ENCODE data around the gene HTRA2. TPM values are rescaled to one million over a fixed set of nuclear protein-coding genes. Genes with fewer than 3 reads are reported as not detected.

HTRA2 gene
- total RNA-seq, 1 experiment from 2014 or later: 24.9 TPM

DNA sequence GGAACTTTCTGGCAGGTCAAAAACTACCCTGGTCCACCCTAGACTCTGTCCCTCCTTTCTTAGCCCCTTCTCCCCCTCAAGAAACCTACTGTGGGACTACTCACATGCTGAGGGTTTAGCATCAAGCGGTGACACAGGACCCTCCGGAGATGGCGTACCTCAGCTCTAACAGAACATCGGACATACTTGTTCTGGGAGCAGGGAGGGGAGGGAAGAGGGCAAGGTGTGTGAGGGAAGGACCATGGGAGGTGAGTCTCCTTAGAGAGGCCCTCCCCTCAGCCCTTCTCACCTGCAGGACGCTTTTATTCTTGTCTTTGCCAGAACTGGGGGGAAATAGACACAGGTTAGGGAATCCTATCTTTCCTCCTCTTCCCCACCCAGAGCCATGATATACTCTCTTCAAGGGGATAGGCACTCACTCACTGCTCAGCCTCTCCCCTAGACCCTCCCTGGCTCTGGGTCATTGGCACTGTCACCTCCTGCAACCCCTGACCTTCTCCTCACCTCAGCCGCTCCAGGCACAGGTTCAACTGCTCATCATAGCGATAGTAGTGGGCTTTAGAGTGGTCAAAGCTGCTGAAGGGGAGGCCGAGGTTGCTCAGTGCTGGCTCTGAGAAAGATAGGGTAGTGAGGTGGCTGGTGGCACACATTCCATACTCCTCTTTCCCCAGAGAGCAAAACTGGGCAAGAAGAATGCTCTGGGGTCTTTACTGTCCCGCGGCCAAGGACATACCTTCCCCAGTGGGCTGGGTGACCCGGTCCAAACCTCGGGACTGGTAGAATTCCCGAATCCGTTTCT is 24.1 kb upstream of the HTRA2 start:
- H3K27me3 ChIP-seq (ENCODE audit: insufficient read depth, low read length): peaks cover 56% of the 10 kb centered on the region
- peaks cover 79% of the 10 kb centered on the region for H3K27me3 Mint-ChIP-seq (ENCODE audit: low read depth)
- no peak overlapping the region for H3K14ac ChIP-seq (ENCODE audit: insufficient read depth, low read length)
- H4K8ac ChIP-seq (replicated peaks; ENCODE audit: insufficient read length, low read depth, low read length): no peak overlapping the region
- H2AK5ac ChIP-seq (ENCODE audit: insufficient read length, low read length): no peak overlapping the region
- no peak overlapping the region for H2BK12ac ChIP-seq (ENCODE audit: insufficient read length, low read depth, low read length)
- no peak for DNase-seq
- TF ChIP-seq, protein P1, sequence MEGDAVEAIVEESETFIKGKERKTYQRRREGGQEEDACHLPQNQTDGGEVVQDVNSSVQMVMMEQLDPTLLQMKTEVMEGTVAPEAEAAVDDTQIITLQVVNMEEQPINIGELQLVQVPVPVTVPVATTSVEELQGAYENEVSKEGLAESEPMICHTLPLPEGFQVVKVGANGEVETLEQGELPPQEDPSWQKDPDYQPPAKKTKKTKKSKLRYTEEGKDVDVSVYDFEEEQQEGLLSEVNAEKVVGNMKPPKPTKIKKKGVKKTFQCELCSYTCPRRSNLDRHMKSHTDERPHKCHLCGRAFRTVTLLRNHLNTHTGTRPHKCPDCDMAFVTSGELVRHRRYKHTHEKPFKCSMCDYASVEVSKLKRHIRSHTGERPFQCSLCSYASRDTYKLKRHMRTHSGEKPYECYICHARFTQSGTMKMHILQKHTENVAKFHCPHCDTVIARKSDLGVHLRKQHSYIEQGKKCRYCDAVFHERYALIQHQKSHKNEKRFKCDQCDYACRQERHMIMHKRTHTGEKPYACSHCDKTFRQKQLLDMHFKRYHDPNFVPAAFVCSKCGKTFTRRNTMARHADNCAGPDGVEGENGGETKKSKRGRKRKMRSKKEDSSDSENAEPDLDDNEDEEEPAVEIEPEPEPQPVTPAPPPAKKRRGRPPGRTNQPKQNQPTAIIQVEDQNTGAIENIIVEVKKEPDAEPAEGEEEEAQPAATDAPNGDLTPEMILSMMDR (conservative IDR thresholded peaks at IDR 0.05): no peak
- no peak overlapping the region for H3K18ac ChIP-seq (ENCODE audit: insufficient read length, low read depth, low read length)
- H2BK120ac ChIP-seq (ENCODE audit: low read depth, low read length, poor library complexity, severe bottlenecking): no peak overlapping the region
- H3T11ph ChIP-seq (ENCODE audit: low read length): no peak overlapping the region
- H3K23me2 ChIP-seq (ENCODE audit: insufficient read length, low read depth, low read length, poor library complexity, severe bottlenecking): peaks cover 21% of the 10 kb centered on the region
- no peak overlapping the region for H3K23ac ChIP-seq (ENCODE audit: insufficient read length, low read depth, low read length)
- H4K20me1 ChIP-seq (ENCODE audit: control insufficient read depth, insufficient read depth, insufficient read length): no peaks in the 10 kb centered on the region
- H2AFZ ChIP-seq (ENCODE audit: low read length): no peak overlapping the region
- no peak overlapping the region for H3K56ac ChIP-seq (ENCODE audit: insufficient read length, low read depth, low read length)
- no peak overlapping the region for H3K27ac ChIP-seq (ENCODE audit: insufficient read length, low read depth, low read length)
- H4K91ac ChIP-seq (ENCODE audit: insufficient read length, low read depth, low read length): no peak overlapping the region
- H3K9ac ChIP-seq (ENCODE audit: extremely low read depth, insufficient read length, low read length): no peak overlapping the region
- peaks cover 3 to 5% of the 10 kb centered on the region in 2 experiments; a peak in 3 of 5 replicates for H3K9me3 Mint-ChIP-seq
- no peak overlapping the region for H3K4me2 ChIP-seq (ENCODE audit: insufficient read depth, insufficient read length, low read length)
- peaks cover 48 to 52% of the 10 kb centered on the region in 2 experiments for H3K4me1 Mint-ChIP-seq
- H3K4ac ChIP-seq (ENCODE audit: low read depth, low read length): no peak overlapping the region
- no peak overlapping the region for H4K5ac ChIP-seq (ENCODE audit: insufficient read length, low read depth, low read length)
- no peak overlapping the region for H3K27ac Mint-ChIP-seq
- no peaks in the 10 kb centered on the region for H3K79me2 ChIP-seq (ENCODE audit: insufficient read depth, low read length)
- H2BK20ac ChIP-seq (ENCODE audit: low read depth, low read length, poor library complexity, severe bottlenecking): no peak overlapping the region
- H3K4me3 Mint-ChIP-seq: peak overlapping the region in 1 of 2 experiments; percentile 33; a peak in 2 of 5 replicates
- H2BK15ac ChIP-seq (ENCODE audit: low read depth, low read length): no peak overlapping the region
- no peaks in the 10 kb centered on the region for H3K9me3 ChIP-seq (ENCODE audit: control insufficient read depth, low read depth, low read length)
- WGBS (ENCODE audit: extremely low coverage, insufficient read length, low lambda C conversion rate): no CpG with 5 or more reads among the region's 14 CpGs
- no peak overlapping the region for H2BK5ac ChIP-seq (ENCODE audit: insufficient read length, low read length)
- no peaks in the 10 kb centered on the region for H3K79me1 ChIP-seq (ENCODE audit: insufficient read depth, low read depth, low read length, poor library complexity, severe bottlenecking)
- peaks cover 24 to 33% (median 24%) of the 10 kb centered on the region in 3 experiments for H3K36me3 Mint-ChIP-seq (ENCODE audit: insufficient read depth in 1 of 3, low read depth in 3 of 3)
- peaks cover 4% of the 10 kb centered on the region; the same call in 1 of the 2 replicates for H3K4me1 ChIP-seq (ENCODE audit: insufficient read depth, low read length)
